NCI-H774 (cell line): Measurements from ENCODE around the gene PCDH19.
"Not testable (repeated sequence)": the region's sequence is repeated elsewhere in the genome, so short reads cannot be mapped to it uniquely, and the experiment has no call there.

Experiments used
- DNase-seq: peaks from one replicate; lab custom pipeline; 2025; lab: John Stamatoyannopoulos, UW

The PCDH19 gene

DNA sequence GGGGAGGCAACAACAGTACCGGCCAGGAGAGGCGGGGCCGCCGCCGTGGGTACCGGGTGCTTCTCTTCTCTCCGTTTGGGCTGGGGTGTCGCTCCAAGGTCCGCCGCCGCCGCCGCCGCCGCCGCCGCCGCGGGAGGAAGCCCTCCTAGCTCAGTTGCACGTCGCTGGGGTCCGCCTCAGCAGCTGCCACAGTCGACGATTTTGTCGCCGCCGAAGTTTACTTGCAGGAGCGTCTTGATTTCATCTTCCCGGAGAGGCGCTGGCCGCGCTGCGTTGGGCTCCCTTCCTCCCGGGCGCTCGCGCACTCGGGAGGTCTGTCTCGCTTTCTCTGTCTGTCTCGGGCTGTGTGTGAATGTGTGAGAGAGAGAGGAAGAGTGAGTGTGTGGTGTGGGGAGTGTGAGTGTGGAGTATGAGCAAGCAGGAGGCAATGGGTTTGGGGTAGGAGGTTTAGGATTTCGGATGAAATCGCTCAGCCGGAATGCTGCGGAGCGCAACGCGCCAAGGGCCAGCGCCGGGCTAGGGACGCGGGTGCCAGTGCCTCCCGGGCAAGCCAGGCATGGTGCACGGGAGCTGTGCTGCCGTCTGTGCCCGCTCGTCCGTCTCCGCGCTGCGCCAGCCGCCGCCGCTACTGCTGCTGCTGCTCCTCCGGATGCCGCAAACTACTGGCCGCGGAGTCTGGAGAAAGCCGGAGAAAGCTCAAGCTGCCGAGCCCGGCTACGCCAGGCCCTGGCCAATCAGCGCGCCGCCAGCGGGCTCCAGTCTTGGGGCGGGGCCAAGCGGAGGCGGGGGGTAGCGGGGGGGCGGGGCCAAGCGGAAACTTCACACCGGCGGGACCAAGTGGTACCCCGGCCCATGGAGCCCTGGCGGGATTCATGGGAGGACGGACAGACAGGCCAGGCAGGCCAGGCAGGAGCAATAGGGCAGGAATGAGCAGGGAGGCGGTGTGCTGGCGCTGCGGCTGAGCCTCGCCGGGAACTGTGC, at the start of gene PCDH19:
Gene PCDH19, minus strand, starts transcription at position 664 of the 981 bp plus-strand sequence. CDS start 1,676 bp downstream, outside the sequence.
- peak; percentile 30 for DNase-seq

- no peak for DNase-seq
These were observed 39.9 kb upstream of the PCDH19 start for GRCh38 chrX:100449696-100450608.

- DNase-seq, result no peak
These were observed 37.8 kb upstream of the PCDH19 start for GRCh38 chrX:100447655-100448397.

- DNase-seq, result no peak
These were observed 35.5 kb upstream of the PCDH19 start for GRCh38 chrX:100445593-100445992.

- not testable (repeated sequence) for DNase-seq
These were observed 31.2 kb upstream of the PCDH19 start for GRCh38 chrX:100441321-100441720.

GRCh38 chrX:100440006-100440405, 29.9 kb upstream of the PCDH19 start:
- no peak for DNase-seq

DNA sequence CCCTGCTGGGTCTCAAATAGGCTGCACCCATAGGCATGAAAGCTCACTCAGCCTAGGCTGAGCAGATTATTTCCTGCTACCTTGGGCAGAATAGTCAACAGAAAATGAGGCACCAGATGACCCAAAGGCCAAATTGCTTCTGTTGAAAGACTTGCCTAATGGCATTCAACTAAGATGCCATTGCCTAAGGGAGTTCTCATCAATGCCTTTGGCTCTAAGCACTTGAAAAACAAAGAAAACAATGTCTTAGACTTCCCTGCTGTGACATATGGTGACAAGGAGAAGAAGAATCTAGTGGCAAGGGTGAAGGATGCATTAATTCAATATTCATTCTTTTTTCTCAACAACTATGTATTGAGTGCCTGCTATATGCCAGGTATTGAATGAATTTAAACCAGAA, 25.7 kb upstream of the PCDH19 start:
- DNase-seq, result no peak

DNA sequence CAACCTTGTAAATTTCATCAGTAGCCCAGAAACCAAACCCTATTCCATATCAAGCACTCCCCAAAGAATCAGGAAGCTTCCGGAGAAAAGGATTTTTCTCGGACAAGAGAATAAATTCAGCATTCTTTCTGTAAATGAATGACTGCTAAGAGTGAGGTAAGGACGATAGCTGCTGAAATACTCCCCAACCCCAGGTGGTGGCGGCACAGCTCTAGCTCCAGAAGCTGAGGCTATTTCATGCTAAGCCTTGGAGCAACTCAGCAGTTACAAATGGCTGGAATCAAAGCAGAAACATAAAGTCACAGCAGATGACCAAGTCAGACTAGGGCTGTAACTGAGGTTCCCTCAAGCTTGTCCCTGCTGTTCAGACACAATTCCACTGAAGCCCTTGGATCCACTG, 13.9 kb upstream of the PCDH19 start:
- DNase-seq, result no peak

- no peak for DNase-seq
These were observed 8.5 kb upstream of the PCDH19 start for GRCh38 chrX:100418556-100418955.

DNA sequence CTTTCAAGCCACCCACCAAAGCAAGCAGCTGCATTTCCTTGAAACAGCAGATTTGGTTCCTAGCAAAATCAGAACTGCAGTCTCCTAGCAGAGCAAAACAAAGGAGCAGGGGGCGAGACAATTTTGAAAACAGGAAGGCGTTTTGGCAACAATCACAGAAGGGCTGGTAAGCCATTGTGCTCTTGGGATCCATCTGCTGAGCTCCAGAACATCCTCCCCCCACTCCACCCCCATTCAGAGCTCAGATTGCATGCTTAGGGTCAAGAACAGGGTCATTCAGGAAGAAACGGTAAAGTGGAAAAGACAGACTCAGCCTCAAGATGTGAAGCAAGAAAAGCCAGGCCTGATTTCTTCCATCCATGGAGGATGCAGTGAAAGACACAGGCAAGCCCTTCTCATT, 7.6 kb upstream of the PCDH19 start:
- no peak for DNase-seq

GRCh38 chrX:100413229-100413628, 3.2 kb upstream of the PCDH19 start:
- DNase-seq, result no peak

DNA sequence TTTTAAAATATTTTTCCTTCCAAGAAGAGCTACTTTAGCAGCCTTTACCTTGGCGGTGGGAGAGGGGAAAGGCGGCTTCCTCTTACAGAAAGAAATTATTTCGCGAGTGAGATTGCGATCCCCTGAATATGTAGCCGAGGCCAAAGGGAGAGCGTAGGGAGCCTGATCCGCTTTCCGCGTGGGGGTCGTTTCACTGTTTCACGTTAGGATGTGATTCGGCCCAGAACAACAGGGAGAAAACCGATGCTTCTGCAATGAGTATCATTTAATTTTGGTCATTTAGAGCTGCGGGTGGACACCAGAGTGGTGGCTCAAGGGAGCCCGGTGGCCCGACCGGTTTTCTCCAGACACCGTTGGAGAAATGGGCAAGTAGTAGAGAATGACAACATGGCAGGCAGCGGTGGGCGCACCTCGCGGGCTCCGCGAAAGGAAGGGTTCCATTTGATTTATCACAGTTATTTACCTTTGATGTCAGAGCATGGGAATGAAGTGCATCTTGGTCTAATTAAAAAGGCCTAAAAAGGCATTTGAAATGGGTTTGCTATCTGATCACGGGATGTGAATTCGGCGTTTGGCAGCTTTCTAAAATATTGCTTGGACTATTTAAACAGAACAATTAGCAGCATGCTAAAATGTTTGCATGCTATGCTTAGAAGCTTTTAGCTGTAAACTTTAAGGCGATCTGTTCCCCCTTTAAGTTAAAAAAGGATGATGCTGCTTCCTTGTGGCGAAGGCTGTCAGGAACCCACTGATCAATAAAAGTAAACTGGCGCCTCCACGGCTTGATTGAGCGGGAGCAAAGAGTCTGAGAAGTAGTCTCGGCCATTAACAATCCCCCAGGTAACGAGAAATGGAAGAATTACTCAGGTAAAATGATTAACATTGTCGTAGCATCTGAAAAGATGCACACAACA, 2.0 kb upstream of the PCDH19 start:
- no peak for DNase-seq

DNA sequence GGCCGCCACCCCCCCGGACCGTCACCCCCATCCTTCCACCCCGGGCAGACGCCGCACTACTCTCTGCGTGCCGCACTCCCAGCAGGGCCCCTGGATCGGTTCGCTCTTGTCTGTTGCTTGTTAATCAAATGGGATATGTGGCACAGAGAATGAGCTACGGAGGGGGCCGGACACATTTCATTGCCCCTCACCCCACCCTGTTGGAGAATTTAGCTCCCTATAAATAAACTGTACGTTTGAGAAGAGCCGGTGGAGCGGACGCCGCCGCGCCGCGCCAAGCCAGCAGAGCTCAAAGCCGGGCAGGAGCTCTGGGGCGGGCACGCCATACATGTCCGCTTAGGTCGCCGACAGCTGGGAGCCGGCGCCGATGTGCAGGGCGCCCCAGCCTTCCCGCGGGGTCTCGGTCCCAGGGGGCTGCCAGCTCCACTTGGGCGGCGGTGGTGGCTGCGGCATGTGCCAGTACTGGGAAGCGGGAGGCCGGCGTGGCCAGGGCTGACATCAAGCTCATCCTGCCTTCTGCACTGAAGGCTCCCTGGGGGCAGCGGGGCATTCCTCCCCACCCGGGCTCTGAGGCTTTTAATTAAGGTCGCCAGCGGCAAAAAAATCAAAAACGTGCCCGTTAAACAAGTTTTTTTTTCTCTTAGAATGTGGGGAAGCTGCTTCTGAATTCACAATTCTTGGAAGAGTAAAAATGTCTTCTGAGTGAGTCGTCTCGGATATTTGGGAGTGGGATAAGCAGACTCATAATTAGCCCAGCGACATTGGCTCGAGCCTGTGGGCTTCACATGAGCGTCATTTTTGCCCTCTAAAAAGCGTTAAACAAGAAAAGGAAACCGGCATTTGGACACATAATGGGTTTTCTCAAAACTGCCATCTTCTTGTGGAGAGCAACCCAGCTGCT, 1.1 kb upstream of the PCDH19 start:
- DNase-seq, result no peak

DNA sequence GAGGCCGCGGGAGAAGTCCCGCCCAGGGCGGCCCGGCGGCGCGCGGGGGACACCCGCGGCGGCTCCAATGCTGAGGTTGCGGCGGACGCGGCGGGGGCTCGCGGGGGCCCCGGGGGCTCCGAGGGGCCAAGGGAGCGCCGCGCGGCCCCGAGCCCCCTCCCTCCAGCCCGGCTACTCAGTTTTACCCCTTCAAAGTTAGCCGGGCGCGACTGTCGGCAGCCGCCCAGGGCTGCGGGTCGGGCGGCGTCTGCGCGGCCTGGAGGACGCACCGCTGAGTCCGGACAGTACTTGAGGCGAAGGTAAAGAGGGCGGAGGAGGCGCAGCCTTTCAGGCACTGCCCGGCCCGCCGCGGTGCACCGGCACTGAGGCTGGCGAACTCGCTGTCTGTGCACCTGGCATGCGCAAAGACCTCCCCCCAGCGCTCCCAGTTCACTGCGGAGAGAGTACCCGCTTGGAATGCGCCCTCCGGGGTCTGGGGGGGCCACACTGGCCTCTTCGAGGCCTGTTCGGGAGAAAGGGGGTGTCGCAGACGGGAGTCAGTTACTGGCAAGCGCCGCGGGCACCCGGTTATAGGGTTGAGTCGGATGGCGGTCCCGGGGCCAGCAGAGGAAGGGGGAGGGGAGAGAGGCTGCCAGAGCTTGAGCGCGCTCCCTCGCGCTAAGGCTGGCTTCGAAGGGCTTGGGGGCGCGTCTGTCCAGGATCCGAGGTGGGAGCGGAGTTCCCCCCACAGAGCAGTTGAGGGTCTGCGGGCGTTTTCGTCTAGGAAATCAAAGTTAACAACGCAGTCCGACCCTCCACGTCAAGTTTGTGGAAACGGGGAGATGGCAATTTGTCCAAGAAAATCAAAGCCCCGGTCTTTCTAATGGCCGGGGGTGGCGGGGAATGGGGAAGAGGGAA, 1.1 kb downstream of the PCDH19 start:
- no peak for DNase-seq

DNA sequence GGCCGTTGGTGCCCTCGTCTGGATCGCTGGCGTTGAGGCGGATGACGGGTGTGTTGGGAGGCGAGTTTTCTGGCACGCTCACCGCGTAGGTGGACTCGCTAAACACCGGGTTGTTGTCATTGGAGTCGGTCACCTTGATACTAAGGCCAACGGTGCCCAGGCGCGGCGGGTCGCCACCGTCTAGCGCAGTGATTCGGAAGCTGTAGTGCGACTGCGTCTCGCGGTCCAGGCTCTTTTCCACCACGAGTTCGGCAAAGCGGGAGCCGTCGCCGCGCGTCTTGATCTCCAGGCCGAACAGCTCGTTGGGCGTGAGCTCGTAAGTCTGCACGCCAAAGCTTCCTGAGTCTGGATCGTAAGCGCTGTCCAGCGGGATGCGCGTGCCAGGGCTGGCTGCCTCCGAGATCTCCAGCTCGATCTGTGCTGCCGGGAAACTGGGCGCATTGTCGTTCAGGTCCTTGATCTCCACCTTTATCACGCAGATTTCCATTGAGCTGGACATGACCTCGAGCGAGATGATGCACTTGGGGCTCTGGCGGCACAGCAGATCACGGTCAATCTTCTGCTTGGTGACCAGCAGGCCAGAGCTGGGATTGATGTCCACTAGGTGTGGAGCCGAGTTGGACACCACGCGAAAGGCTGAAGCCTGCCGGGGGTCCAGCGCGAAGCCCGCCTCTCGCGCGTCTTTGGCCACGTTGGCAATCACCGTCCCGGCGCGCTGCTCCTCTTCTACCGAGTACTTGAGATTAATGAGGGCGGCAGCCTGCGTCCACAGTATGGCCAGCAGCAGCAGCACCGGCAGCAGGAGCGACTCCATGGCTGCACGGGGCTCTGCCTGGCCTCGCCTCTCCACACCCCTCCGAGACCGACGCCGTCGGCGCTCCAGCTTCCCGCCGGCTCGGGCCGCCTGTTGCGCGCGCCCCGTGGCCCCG, 2.0 kb downstream of the PCDH19 start:
- no peak for DNase-seq

- DNase-seq, result no peak
These were observed 2.8 kb downstream of the PCDH19 start for GRCh38 chrX:100407147-100407783.

DNA sequence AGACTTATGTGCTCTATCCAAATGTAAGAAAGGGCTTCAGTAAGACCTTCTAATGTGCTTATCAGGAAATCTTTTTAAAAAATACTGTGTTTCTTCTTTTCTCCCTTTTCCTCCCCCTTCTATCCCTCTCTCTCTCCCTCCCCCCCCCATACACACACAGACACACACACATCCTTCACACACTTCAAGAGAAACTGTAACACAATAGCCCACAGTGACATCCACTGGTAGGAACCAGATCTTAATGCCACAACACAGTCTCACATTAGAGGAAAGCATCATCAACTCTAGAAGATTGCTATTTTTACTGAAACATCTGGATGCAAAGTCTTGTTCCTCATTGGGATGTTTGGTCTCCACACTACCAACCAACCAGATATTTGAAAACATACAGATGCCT, 4.6 kb downstream of the PCDH19 start:
- no peak for DNase-seq
